Liver (tissue), 3 donors: ENCODE results near the gene HS3ST2.

Source experiments
- FOXA1 ChIP-seq: IDR thresholded peaks from 2 replicates; pipeline ENCODE4 v1.6.1; 2016; ENCODE audit warnings: antibody characterized with exemption
- GABPA ChIP-seq, 2 donors: IDR thresholded peaks in 1 of 2; conservative IDR thresholded peaks in 1 of 2; 2 replicates each; pipeline ENCODE4 v1.6.1; 2016; ENCODE audit warnings: antibody characterized with exemption in 2 of 2, mild to moderate bottlenecking in 1 of 2, moderate library complexity in 1 of 2
- RAD21 ChIP-seq, 2 donors: IDR thresholded peaks; 2 replicates each; pipeline ENCODE4 v1.6.1; 2016; ENCODE audit warnings: antibody characterized with exemption in 2 of 2, mild to moderate bottlenecking in 2 of 2
- RXRA ChIP-seq, 2 donors: IDR thresholded peaks; 2 replicates each; pipeline ENCODE4 v1.6.1; 2017 to 2018; ENCODE audit warnings: antibody characterized with exemption in 2 of 2, mild to moderate bottlenecking in 1 of 2
- TAF1 ChIP-seq: conservative IDR thresholded peaks from 2 replicates; pipeline ENCODE4 v1.6.1; 2016; ENCODE audit warnings: antibody characterized with exemption, mild to moderate bottlenecking
- YY1 ChIP-seq: IDR thresholded peaks from 2 replicates; pipeline ENCODE4 v1.6.1; 2016; ENCODE audit warnings: antibody characterized with exemption, mild to moderate bottlenecking
- ZBTB33 ChIP-seq: IDR thresholded peaks from 2 replicates; pipeline ENCODE4 v1.6.1; 2016; ENCODE audit warnings: antibody characterized with exemption
- TF ChIP-seq, protein P1 (sequence below): fragments of 150-350 bp; IDR thresholded peaks from 2 replicates; pipeline ENCODE4 v1.5.1; 2017; ENCODE audit warnings: improper control_type of control experiment, low read depth, low read length; ENCODE audit not compliant: missing input control
- donor health status: healthy.
- donor health status: healthy.

- TF ChIP-seq YY1 (no peak), RAD21 (IDR thresholded peaks at IDR 0.05) (no peak), TAF1 (no peak), ZBTB33 (no peak), RXRA (IDR thresholded peaks at IDR 0.05) (no peak), FOXA1 (no peak), GABPA (IDR thresholded peaks at IDR 0.05 in 1 of 2, conservative IDR thresholded peaks at IDR 0.05 in 1 of 2) (no peak)
- TF ChIP-seq, protein P1, sequence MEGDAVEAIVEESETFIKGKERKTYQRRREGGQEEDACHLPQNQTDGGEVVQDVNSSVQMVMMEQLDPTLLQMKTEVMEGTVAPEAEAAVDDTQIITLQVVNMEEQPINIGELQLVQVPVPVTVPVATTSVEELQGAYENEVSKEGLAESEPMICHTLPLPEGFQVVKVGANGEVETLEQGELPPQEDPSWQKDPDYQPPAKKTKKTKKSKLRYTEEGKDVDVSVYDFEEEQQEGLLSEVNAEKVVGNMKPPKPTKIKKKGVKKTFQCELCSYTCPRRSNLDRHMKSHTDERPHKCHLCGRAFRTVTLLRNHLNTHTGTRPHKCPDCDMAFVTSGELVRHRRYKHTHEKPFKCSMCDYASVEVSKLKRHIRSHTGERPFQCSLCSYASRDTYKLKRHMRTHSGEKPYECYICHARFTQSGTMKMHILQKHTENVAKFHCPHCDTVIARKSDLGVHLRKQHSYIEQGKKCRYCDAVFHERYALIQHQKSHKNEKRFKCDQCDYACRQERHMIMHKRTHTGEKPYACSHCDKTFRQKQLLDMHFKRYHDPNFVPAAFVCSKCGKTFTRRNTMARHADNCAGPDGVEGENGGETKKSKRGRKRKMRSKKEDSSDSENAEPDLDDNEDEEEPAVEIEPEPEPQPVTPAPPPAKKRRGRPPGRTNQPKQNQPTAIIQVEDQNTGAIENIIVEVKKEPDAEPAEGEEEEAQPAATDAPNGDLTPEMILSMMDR, result no peak
Measured at GRCh38 chr16:22770866-22771265, 43.1 kb upstream of the HS3ST2 start.
